ENCODE results near the gene C1orf210.
A peak's percentile ranks its signal among the peaks of the same experiment; 100 is the strongest.

Gene C1orf210

DNA sequence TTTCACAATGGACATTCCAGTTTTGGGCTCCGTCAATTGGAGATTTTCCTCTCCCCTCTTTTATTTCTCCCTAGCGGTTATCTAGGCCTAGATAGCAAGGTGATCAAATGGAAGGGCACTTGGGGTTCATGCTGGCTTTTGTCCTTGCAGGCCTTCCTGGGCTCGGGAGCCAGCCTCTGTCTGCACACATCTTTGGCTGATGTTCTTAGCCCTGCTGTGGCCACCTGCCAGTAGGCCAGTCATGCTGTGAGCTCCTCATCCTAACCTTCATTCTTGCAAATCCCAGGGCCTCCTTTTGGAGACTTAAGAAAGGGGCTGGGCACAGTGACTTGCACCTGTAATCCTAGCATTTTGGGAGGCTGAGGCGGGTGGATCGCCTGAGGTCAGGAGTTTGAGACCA is 28.9 kb upstream of the C1orf210 start:
- peak in 2 of 42 donors; percentile 16 to 23 for DNase-seq
- intact Hi-C loops (cut with DNase I) = no loop called here

- intact Hi-C loops (cut with DNase I) = no loop called here
- peak in 1 of 42 donors; percentile 16 for DNase-seq
These were observed 28.4 kb upstream of the C1orf210 start for GRCh38 chr1:43313771-43314170.

DNA sequence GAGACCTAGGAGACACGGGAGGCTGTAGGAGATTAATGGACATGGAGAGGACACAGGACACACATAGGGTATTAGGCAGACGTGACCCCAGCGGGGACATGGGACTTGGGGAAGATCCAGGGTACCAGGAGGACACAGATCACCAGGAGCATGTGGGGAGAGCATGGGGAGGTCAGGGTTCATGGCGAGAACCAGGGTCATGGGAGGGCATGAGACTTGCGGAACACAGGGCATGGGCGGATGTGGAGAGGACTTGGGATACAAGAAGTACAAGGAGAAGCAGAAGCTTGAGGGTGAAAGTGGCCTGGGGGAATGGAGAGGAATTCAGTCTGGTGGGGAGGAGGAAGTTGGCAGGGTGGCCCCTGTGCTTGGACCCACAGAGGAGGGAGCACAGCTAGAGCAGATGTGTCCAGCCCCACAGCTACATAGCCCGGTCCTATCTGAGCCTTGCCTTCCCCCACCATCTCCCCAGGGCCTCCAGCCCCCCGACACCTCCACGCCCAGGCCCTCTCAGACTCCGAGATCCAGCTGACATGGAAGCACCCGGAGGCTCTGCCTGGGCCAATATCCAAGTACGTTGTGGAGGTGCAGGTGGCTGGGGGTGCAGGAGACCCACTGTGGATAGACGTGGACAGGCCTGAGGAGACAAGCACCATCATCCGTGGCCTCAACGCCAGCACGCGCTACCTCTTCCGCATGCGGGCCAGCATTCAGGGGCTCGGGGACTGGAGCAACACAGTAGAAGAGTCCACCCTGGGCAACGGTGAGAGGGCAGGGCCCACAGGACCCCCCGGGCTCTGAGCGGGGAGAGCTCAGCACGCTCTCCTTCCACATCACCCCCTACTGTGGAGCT is 27.5 kb upstream of the C1orf210 start:
- peak in 2 of 42 donors; percentile 5 to 24 for DNase-seq
- intact Hi-C loops (cut with DNase I) = no loop called here

GRCh38 chr1:43312212-43312623 is 26.8 kb upstream of the C1orf210 start:
- intact Hi-C loops (cut with DNase I) = no loop called here
- peak in 1 of 42 donors; percentile 22 for DNase-seq

- DNase-seq = peak in 2 of 42 donors; percentile 14 to 24
- intact Hi-C loops (cut with DNase I) = no loop called here
These were observed 26.1 kb upstream of the C1orf210 start for GRCh38 chr1:43311521-43311920.

DNA sequence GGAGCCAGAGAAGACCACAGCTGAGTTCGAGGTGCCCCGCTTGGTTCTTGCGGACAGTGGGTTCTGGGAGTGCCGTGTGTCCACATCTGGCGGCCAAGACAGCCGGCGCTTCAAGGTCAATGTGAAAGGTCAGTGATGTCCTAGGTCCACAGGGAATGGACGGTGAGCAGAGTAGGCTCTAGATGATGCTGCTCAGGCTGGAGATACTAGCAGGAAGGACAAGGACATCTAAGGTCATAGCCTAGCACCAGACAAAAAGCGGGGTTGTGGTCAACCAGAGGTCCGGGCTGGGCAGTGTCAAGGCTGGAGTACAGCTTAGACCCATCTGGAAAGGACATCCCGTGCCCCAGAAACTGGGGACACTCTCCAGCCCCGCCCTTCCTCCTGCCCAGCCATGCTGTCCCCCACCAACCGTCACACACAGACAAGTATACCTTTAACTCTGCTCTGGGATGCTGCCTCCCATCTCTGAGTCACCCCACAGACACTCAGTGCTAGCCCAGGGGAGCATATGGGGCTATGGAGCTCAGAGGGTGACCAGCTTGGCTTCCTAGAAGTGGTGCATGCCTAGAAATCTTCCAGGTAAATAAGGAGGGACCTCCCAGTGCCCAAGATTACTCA is 24.1 kb upstream of the C1orf210 start:
- intact Hi-C loops (cut with DNase I) = no loop called here
- DNase-seq = no peak

DNA sequence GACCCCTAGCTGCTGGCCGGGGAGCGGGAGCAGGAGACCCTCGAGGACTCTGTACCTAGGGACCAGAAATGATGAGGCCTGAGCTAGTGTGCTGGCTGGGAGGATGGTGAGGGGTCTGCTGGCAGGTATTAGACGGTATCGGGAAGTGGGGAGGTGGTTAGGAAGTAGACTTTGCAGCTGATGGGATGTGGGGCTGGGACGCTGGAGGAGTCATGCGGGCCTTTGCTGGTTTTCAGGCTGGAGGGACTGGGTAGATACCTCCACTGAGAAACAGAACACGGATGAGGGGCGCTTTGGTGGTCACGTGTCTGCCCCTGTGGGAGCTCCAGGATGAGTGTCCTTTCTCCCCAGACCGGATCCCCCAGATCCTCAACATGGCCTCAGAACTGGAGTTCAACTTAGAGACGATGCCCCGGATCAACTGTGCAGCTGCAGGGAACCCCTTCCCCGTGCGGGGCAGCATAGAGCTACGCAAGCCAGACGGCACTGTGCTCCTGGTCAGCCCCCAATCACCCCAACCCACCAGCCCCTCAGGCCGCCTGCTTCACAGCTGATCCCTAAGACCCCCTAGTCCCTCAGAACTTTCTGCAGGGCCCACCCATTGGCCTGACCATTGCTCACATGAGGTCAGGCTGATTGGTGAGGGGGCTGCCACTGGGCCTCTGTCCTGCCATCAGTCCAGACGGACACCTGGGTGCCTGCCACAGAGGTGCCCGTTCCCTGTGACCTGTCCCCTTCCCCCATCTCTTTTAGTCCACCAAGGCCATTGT is 23.4 kb upstream of the C1orf210 start:
- peak in 1 of 42 donors; percentile 0 for DNase-seq

GRCh38 chr1:43307458-43308158 is 22.2 kb upstream of the C1orf210 start:
- DNase-seq = peak in 1 of 42 donors; percentile 2
- intact Hi-C loops (cut with DNase I) = no loop called here

More for the DNA sequence above, 23.4 kb upstream of the C1orf210 start:
- intact Hi-C loops (cut with DNase I) = no loop called here

- intact Hi-C loops (cut with DNase I) = no loop called here
- DNase-seq = peak in 2 of 42 donors; percentile 3 to 13
These were observed 21.5 kb upstream of the C1orf210 start for GRCh38 chr1:43306688-43307457.

DNA sequence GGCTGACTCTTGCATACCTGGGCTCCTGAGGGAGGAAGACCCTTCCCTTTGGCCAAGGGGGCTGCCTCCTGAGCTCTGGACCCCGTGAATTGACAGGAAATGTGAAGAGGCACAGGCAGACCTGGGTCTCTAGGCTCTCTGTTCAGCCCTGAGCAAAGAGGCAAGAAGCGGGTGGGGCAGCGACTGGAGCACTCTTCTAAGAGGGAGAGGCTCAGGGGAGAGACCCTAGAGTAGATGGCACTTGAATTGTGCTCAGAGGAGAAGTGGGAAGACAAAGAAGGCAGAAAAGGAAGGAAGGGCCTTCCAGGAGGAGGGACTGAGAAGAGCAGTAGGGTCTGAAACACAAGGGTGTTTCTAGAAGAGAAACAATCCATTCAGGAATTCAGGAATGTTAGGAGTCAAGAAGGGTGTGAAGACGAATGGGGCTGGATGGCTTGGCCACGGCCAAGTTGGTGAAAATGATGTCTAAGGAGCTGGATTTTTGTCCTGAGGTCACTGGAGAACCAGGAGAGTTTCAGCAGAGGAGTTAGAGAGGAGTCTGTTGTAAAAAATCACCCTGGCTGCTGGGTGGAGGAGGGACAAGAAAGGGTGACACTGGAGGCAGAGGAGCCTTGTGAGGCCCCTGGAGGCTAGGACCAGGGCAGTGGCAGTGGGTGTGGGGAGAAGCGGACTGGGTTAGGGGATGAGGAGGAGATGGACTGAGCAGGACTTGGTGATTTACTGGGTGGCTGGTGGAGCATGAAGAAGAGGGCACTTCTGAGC is 20.7 kb upstream of the C1orf210 start:
- intact Hi-C loops (cut with DNase I) = no loop called here
- peak in 2 of 42 donors; percentile 0 to 7 for DNase-seq

DNA sequence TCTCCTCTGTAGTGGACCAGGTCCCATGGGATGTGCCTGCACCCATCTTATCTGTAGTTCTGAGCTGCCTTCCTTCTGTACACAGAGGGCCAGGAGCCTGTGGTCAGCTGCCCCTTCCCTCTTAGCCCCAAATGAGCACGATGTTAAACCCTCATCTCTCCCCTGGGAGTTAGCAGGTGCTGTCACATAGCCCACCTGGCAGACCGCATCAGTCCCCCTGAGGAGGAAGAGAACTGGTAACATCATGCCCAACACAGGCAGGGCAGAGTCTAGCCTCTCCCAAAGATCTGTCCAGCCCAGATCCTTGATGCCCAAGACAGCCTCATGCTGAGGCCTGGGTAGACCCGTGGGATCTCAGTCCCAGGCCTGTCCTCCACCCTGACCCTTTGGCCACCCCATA is 20.1 kb upstream of the C1orf210 start:
- peak in 2 of 42 donors; percentile 1 to 10 for DNase-seq
- intact Hi-C loops (cut with DNase I) = no loop called here

GRCh38 chr1:43304771-43305300 is 19.5 kb upstream of the C1orf210 start:
- peak in 2 of 42 donors; percentile 3 to 27 for DNase-seq
- intact Hi-C loops (cut with DNase I) = no loop called here

- intact Hi-C loops (cut with DNase I) = no loop called here
- DNase-seq = peak in 1 of 42 donors; percentile 10
These were observed 18.9 kb upstream of the C1orf210 start for GRCh38 chr1:43304314-43304681.

- peak in 2 of 42 donors; percentile 4 to 19 for DNase-seq
- intact Hi-C loops (cut with DNase I) = no loop called here
These were observed 18.3 kb upstream of the C1orf210 start for GRCh38 chr1:43303471-43304313.

DNA sequence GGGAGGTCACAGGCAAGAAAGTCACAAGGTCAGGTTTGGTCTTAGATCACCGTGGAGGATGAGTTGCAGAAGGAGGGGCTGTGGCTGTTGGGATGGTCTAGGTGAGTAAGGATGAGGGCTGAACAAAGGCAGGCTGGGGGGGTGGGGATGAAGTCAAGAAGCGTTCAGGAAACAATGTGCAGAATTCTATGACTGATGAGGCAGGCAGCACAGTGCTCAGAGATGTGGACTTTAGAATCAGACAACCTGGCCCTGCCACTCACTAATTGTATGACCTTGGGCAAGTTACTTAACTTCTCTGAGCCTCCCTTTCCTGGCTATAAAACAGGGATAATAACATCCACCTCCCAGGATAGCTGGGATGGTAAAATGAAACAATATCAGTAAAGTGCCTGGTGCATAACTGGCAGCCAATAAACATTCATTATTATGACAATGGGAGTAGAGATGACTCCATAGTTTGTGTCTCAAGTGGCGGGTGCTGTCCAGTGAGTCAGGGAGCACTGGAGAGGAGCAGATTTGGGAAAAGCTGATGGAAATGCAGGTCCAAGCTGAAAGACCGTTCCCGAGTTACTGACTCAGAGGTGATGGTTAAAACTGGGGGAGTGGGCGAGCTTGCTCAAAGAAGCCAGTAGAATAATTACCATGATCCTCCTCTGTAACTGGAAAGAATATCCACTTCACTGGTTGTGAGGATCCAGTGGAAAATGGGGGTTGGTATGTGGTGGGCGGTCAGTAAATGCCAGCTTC is 17.5 kb upstream of the C1orf210 start:
- DNase-seq = peak in 1 of 42 donors; percentile 19
- intact Hi-C loops (cut with DNase I) = no loop called here

- intact Hi-C loops (cut with DNase I) = no loop called here
- DNase-seq = peak in 1 of 42 donors; percentile 51
These were observed 16.8 kb upstream of the C1orf210 start for GRCh38 chr1:43302201-43302600.

All from head of caudate nucleus (tissue), 42 donors.